Measurements from ENCODE around the gene PHF20. TPM values are rescaled to one million over a fixed set of nuclear protein-coding genes. Genes with fewer than 3 reads are reported as not detected.

The PHF20 gene
- total and polyA plus RNA-seq, 2 of the 13 experiments (the other 11 are each of a cell fraction or from before 2014, with no cell fraction given) = 22.8 to 34.1 TPM

DNA sequence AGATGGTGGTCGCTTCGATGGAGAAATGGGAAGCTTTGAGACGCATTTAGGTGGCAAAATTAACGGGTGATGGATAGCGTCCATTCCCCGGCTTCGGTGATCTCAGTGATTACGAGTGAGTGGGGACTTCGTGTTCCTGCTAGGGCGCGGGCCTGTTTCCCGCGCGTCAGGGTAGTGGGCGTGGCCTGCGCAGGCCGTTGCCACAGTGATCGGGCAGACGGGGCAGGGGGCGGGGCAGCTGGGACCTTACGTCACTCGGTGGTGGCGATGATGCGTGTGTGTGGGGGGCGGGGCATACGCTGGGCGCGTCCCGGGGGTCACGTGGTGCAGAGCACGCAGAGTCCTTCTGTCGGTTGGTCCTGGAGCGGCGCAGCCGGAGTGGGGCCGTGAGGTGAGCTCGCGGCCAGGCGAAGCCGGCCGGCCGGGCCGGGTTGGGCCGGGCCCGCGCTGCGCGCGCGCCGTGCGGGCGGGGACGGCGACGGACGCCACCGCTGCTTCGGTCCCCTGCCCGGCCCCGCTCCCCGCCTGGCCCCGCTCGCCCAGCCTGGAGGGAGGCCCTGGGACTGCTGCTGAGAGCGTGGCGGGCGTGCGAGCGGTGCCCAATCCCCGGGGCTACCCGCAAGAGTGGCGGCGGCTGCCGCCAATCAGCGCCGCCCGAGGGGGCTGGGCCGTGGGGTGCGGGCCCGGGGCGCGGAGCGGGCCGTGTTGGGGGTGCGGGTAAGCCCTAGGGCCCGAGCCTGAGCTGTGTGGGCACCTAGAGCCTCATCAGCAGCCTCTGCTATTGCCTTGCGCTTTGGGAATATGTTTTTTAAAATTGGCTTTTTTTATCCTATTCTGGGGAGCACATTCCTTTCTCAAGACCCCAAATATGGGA lies at the start of gene PHF20 (continued):
- peak; percentile 68 for TF ChIP-seq ZKSCAN5 (CRISPR knock-in tag; IDR thresholded peaks at IDR 0.05)
- 0 out of 2 replicates have a peak, but pooled peaks have one; percentile 44 for TF ChIP-seq WIZ (CRISPR knock-in tag; IDR thresholded peaks at IDR 0.05)
- no peak for TF ChIP-seq GATA4 (IDR thresholded peaks at IDR 0.05; ENCODE audit: borderline replicate concordance, low read depth)
- peak; percentile 77 for TF ChIP-seq RFX3 (CRISPR knock-in tag; IDR thresholded peaks at IDR 0.05)
- peak; percentile 94 for TF ChIP-seq AGO2 (optimal IDR thresholded peaks at IDR 0.05; ENCODE audit: low read depth, low read length)
- TF ChIP-seq, protein P1, sequence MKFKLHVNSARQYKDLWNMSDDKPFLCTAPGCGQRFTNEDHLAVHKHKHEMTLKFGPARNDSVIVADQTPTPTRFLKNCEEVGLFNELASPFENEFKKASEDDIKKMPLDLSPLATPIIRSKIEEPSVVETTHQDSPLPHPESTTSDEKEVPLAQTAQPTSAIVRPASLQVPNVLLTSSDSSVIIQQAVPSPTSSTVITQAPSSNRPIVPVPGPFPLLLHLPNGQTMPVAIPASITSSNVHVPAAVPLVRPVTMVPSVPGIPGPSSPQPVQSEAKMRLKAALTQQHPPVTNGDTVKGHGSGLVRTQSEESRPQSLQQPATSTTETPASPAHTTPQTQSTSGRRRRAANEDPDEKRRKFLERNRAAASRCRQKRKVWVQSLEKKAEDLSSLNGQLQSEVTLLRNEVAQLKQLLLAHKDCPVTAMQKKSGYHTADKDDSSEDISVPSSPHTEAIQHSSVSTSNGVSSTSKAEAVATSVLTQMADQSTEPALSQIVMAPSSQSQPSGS (CRISPR knock-in tag; IDR thresholded peaks at IDR 0.05) = peak; percentile 81
- TF ChIP-seq, protein P2, sequence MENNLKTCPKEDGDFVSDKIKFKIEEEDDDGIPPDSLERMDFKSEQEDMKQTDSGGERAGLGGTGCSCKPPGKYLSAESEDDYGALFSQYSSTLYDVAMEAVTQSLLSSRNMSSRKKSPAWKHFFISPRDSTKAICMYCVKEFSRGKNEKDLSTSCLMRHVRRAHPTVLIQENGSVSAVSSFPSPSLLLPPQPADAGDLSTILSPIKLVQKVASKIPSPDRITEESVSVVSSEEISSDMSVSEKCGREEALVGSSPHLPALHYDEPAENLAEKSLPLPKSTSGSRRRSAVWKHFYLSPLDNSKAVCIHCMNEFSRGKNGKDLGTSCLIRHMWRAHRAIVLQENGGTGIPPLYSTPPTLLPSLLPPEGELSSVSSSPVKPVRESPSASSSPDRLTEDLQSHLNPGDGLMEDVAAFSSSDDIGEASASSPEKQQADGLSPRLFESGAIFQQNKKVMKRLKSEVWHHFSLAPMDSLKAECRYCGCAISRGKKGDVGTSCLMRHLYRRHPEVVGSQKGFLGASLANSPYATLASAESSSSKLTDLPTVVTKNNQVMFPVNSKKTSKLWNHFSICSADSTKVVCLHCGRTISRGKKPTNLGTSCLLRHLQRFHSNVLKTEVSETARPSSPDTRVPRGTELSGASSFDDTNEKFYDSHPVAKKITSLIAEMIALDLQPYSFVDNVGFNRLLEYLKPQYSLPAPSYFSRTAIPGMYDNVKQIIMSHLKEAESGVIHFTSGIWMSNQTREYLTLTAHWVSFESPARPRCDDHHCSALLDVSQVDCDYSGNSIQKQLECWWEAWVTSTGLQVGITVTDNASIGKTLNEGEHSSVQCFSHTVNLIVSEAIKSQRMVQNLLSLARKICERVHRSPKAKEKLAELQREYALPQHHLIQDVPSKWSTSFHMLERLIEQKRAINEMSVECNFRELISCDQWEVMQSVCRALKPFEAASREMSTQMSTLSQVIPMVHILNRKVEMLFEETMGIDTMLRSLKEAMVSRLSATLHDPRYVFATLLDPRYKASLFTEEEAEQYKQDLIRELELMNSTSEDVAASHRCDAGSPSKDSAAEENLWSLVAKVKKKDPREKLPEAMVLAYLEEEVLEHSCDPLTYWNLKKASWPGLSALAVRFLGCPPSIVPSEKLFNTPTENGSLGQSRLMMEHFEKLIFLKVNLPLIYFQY (CRISPR knock-in tag; IDR thresholded peaks at IDR 0.05; ENCODE audit: borderline replicate concordance) = peak; percentile 97
- TF ChIP-seq ZNF652 (CRISPR knock-in tag; IDR thresholded peaks at IDR 0.05; ENCODE audit: borderline replicate concordance, low read depth) = 0 out of 2 replicates have a peak, but pooled peaks have one; percentile 13
- TF ChIP-seq, protein P3, sequence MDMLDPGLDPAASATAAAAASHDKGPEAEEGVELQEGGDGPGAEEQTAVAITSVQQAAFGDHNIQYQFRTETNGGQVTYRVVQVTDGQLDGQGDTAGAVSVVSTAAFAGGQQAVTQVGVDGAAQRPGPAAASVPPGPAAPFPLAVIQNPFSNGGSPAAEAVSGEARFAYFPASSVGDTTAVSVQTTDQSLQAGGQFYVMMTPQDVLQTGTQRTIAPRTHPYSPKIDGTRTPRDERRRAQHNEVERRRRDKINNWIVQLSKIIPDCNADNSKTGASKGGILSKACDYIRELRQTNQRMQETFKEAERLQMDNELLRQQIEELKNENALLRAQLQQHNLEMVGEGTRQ (IDR thresholded peaks at IDR 0.05; ENCODE audit: low read depth, low read length) = peak; percentile 97
- TF ChIP-seq, protein P3 (CRISPR knock-in tag; IDR thresholded peaks at IDR 0.05; ENCODE audit: borderline replicate concordance) = peak; percentile 91
- TF ChIP-seq ZZZ3 (CRISPR knock-in tag; IDR thresholded peaks at IDR 0.05; ENCODE audit: borderline replicate concordance) = peak; percentile 88; the same call in 1 of the 2 replicates
- no peak for TF ChIP-seq TERF1 (CRISPR knock-in tag; IDR thresholded peaks at IDR 0.05)
- TF ChIP-seq ZBTB7B (CRISPR knock-in tag; IDR thresholded peaks at IDR 0.05) = peak; percentile 59; the same call in 1 of the 2 replicates
- TF ChIP-seq RFXAP (CRISPR knock-in tag; IDR thresholded peaks at IDR 0.05; ENCODE audit: borderline replicate concordance) = peak; percentile 75
- peak; percentile 76 for TF ChIP-seq TFE3 (CRISPR knock-in tag; IDR thresholded peaks at IDR 0.05)
- peak; percentile 29; the same call in 1 of the 2 replicates for TF ChIP-seq ZSCAN21 (CRISPR knock-in tag; IDR thresholded peaks at IDR 0.05; ENCODE audit: borderline replicate concordance)
- peak; percentile 69; the same call in 1 of the 2 replicates for TF ChIP-seq BRD4 (CRISPR knock-in tag; IDR thresholded peaks at IDR 0.05)
- TF ChIP-seq EHMT2 (IDR thresholded peaks at IDR 0.05; ENCODE audit: borderline replicate concordance, low read depth, low read length) = no peak; the same call in 1 of the 2 replicates
